K562 (cell line): ENCODE results near the gene ATXN3L. TPM values are rescaled to one million over a fixed set of nuclear protein-coding genes. Genes with fewer than 3 reads are reported as not detected.

Source experiments
- CREB3L1 ChIP-seq: fragments of 450-650 bp; IDR thresholded peaks from 2 replicates; pipeline ENCODE4 v1.6.1; 2014; ENCODE audit warnings: low read depth, mild to moderate bottlenecking, moderate library complexity, borderline replicate concordance
- E2F6 ChIP-seq, 2 experiments: IDR thresholded peaks; 2 replicates each; pipeline ENCODE4 v1.6.1; 2011; ENCODE audit warnings: borderline replicate concordance in 1 of 2, control low read depth in 1 of 2, low read depth in 1 of 2, low read length in 1 of 2, mild to moderate bottlenecking in 1 of 2, mixed read lengths in 1 of 2, moderate library complexity in 1 of 2; ENCODE audit not compliant: insufficient read depth in 1 of 2, insufficient read length in 1 of 2, poor library complexity in 1 of 2, severe bottlenecking in 1 of 2; ENCODE audit errors: extremely low read depth in 1 of 2
- EP400 ChIP-seq: fragments of 450-650 bp; IDR thresholded peaks from 2 replicates; pipeline ENCODE4 v1.6.1; 2017; ENCODE audit warnings: antibody characterized with exemption, mild to moderate bottlenecking, moderate library complexity
- HIVEP1 ChIP-seq: fragments of 250-450 bp; sonication (Bioruptor Pico); IDR thresholded peaks from 2 replicates; pipeline ENCODE4 v1.4.0; 2020; ENCODE audit warnings: mild to moderate bottlenecking
- HOXB6 ChIP-seq: fragments of 250-450 bp; sonication (Bioruptor Pico); IDR thresholded peaks from 2 replicates; pipeline ENCODE4 v1.5.1; 2022; ENCODE audit warnings: mild to moderate bottlenecking, borderline replicate concordance
- KAT7 ChIP-seq: sonication (generic); formaldehyde crosslinking; IDR thresholded peaks from 2 replicates; pipeline ENCODE4 v1.8.0; 2022; ENCODE audit warnings: missing genetic modification reagents, mild to moderate bottlenecking, borderline replicate concordance
- KDM5B ChIP-seq: fragments of 200-600 bp; sonication (generic); IDR thresholded peaks from 2 replicates; pipeline ENCODE4 v1.6.1; 2012; ENCODE audit warnings: low read depth, mild to moderate bottlenecking, moderate library complexity, low read length, control low read depth, inconsistent platforms; ENCODE audit not compliant: insufficient replicate concordance
- MYC ChIP-seq, 2 experiments: fragments of 250-450 bp in 1 of 2; sonication (Bioruptor Pico) in 1 of 2; IDR thresholded peaks; 2 replicates each; pipeline versions ENCODE4 v1.5.1 to v1.6.1; 2012 to 2021; ENCODE audit warnings: low read depth in 2 of 2, borderline replicate concordance in 1 of 2, improper control_type of control experiment in 1 of 2, low read length in 1 of 2, mild to moderate bottlenecking in 1 of 2, moderate library complexity in 1 of 2
- PHF8 ChIP-seq: fragments of 200-600 bp; sonication (generic); IDR thresholded peaks from 2 replicates; pipeline ENCODE4 v1.6.1; 2012; ENCODE audit warnings: mixed run types, mild to moderate bottlenecking, inconsistent platforms, low read length, moderate library complexity, borderline replicate concordance
- POLR2H ChIP-seq: IDR thresholded peaks from 2 replicates; pipeline ENCODE4 v1.6.1; 2016; ENCODE audit warnings: missing genetic modification characterization, low read depth, mild to moderate bottlenecking, control low read depth, missing compliant biosample characterization, moderate library complexity
- RAD51 ChIP-seq: fragments of 450-650 bp; IDR thresholded peaks from 2 replicates; pipeline ENCODE4 v1.7.1; 2016; ENCODE audit warnings: low read depth, mild to moderate bottlenecking, borderline replicate concordance
- RFX1 ChIP-seq: fragments of 450-650 bp; IDR thresholded peaks from 2 replicates; pipeline ENCODE4 v1.6.1; 2016; ENCODE audit warnings: mild to moderate bottlenecking, moderate library complexity
- SRSF1 ChIP-seq: fragments of 200-400 bp; formaldehyde crosslinking; IDR thresholded peaks from 2 replicates; pipeline ENCODE4 v1.6.1; 2017; ENCODE audit warnings: mild to moderate bottlenecking, low read depth, low read length, moderate library complexity
- SRSF3 ChIP-seq: fragments of 200-400 bp; formaldehyde crosslinking; IDR thresholded peaks from 2 replicates; pipeline ENCODE4 v1.6.1; 2016; ENCODE audit warnings: mild to moderate bottlenecking, low read length, moderate library complexity; ENCODE audit not compliant: insufficient read depth
- UBTF ChIP-seq, 2 experiments: IDR thresholded peaks; 2 replicates each; pipeline ENCODE4 v1.6.1; 2012; ENCODE audit warnings: improper control_type of control experiment in 2 of 2, low read depth in 2 of 2, low read length in 2 of 2, borderline replicate concordance in 1 of 2
- VEZF1 ChIP-seq: fragments of 200-800 bp; sonication (Bioruptor generic); IDR thresholded peaks from 2 replicates; pipeline ENCODE4 v1.6.1; 2017; ENCODE audit warnings: missing genetic modification characterization, missing compliant biosample characterization
- ZBTB5 ChIP-seq: fragments of 450-650 bp; IDR thresholded peaks from 2 replicates; pipeline ENCODE4 v1.6.1; 2017; ENCODE audit warnings: antibody characterized with exemption
- ZNF253 ChIP-seq: fragments of 250-450 bp; sonication (Bioruptor Pico); conservative IDR thresholded peaks from 2 replicates; pipeline ENCODE4 v1.6.1; 2021; ENCODE audit warnings: mild to moderate bottlenecking
- polyA plus RNA-seq, 8 experiments: library from polyadenylated mRNA; depleted of rRNA in 4 of 8; stranded (reverse) in 5 of 8; unstranded in 3 of 8; fragments of >200 nt; fragmentation: Nextera tagmentation in 2 of 8; fragmentation: Illumina TruSeq in 1 of 8; extraction: Ambion mirVana in 2 of 8; extraction: Trizol in 1 of 8; gene quantifications; 2 replicates each; pipeline versions ENCODE4 v1.2.1 to v1.2.3, GENCODE V29; 2011 to 2014; ENCODE audit warnings: inconsistent platforms in 1 of 8, missing spikeins in 1 of 8
- total RNA-seq, 7 experiments: library from RNA; depleted of rRNA in 6 of 7; stranded (reverse); fragments of >200 nt in 6 of 7; fragmentation: Illumina TruSeq in 2 of 7; extraction: Trizol in 2 of 7; gene quantifications; 2 replicates each; pipeline versions ENCODE4 v1.2.1 to v1.2.3, GENCODE V29; 2011 to 2021; ENCODE audit warnings: low replicate concordance in 1 of 7

The ATXN3L gene
- total and polyA plus RNA-seq, 9 of the 15 experiments (the other 6 are each of a cell fraction or from before 2014, with no cell fraction given) = 0.04 to 0.31 TPM; not detected in 7

GRCh38 chrX:13283512-13283911, 36.3 kb downstream of the ATXN3L start (continued):
- TF ChIP-seq RAD51 = no peak
- 0 out of 2 replicates have a peak, but pooled peaks have one; percentile 13 for TF ChIP-seq MYC (IDR thresholded peaks at IDR 0.05; ENCODE audit: low read depth, low read length)
- no peak for TF ChIP-seq MYC (CRISPR knock-in tag; IDR thresholded peaks at IDR 0.05; ENCODE audit: borderline replicate concordance, low read depth)
- 0 out of 2 replicates have a peak, but pooled peaks have one; percentile 33 for TF ChIP-seq POLR2H (tag)
- no peak for TF ChIP-seq PHF8
- no peak for TF ChIP-seq ZBTB5
- TF ChIP-seq VEZF1 (CRISPR knock-in tag) = peak; percentile 15; the same call in 1 of the 2 replicates
- TF ChIP-seq CREB3L1 = no peak
- no peak for TF ChIP-seq E2F6 (IDR thresholded peaks at IDR 0.05; ENCODE audit: borderline replicate concordance in 1 of 2, extremely low read depth in 1 of 2, insufficient read depth in 1 of 2, insufficient read length in 1 of 2, low read depth in 1 of 2, low read length in 1 of 2, poor library complexity in 1 of 2, severe bottlenecking in 1 of 2)
- no peak for TF ChIP-seq ZNF253
- TF ChIP-seq UBTF (IDR thresholded peaks at IDR 0.05; ENCODE audit: borderline replicate concordance in 1 of 2, low read depth in 2 of 2, low read length in 2 of 2) = no peak
- no peak for TF ChIP-seq HOXB6 (CRISPR knock-in tag)
- no peak for TF ChIP-seq SRSF3
- no peak for TF ChIP-seq HIVEP1 (CRISPR knock-in tag)
- no peak for TF ChIP-seq KDM5B
- no peak for TF ChIP-seq SRSF1
- TF ChIP-seq EP400 = peak; percentile 28; the same call in 1 of the 2 replicates
- no peak for TF ChIP-seq RFX1
- no peak for TF ChIP-seq KAT7 (CRISPR knock-in tag)
